Activated naive CD4-positive, alpha-beta T cell treated with anti-CD3 and anti-CD28 coated beads for 36 hours (primary cell): Measurements from ENCODE around the gene WNT5B. TPM values are rescaled to one million over a fixed set of nuclear protein-coding genes. Genes with fewer than 3 reads are reported as not detected.
A peak's percentile ranks its signal among the peaks of the same experiment; 100 is the strongest.

Experiments
- CTCF ChIA-PET: fragments of 350-600 bp; sonication (Branson Sonifier 250); formaldehyde crosslinking; loops from one replicate; lab custom pipeline; 2021; ENCODE audit warnings: antibody characterized with exemption; lab: Charles Lee
- DNase-seq: peaks from one replicate; pipeline ENCODE4 v3.0.0-alpha.2; 2020
- H3K27ac Mint-ChIP-seq: one replicate; pipeline ENCODE4 v1.8.0; 2021; ENCODE audit warnings: mild to moderate bottlenecking, mixed read lengths
- H3K27me3 Mint-ChIP-seq: one replicate; pipeline ENCODE4 v1.8.0; 2021; ENCODE audit warnings: low read depth, mixed read lengths
- H3K36me3 Mint-ChIP-seq: one replicate; pipeline ENCODE4 v1.8.0; 2021; ENCODE audit warnings: low read depth, mixed read lengths
- H3K4me1 Mint-ChIP-seq: one replicate; pipeline ENCODE4 v1.8.0; 2021; ENCODE audit warnings: low read depth, mixed read lengths
- H3K4me3 Mint-ChIP-seq: one replicate; pipeline ENCODE4 v1.8.0; 2021; ENCODE audit warnings: mild to moderate bottlenecking, moderate library complexity, mixed read lengths
- H3K9me3 Mint-ChIP-seq: one replicate; pipeline ENCODE4 v1.8.0; 2021; ENCODE audit warnings: mixed read lengths
- intact Hi-C: fragments of 100-400 bp; cut with micrococcal nuclease; formaldehyde crosslinking; loops from one replicate; pipeline ENCODE4 v1.15.1; 2023
- total RNA-seq, 2 experiments: library from RNA; stranded (reverse); gene quantifications; one replicate each; pipeline ENCODE4 v1.2.3, GENCODE V29; 2021

Gene WNT5B
- total RNA-seq, 2 experiments from 2014 or later: not detected

DNA sequence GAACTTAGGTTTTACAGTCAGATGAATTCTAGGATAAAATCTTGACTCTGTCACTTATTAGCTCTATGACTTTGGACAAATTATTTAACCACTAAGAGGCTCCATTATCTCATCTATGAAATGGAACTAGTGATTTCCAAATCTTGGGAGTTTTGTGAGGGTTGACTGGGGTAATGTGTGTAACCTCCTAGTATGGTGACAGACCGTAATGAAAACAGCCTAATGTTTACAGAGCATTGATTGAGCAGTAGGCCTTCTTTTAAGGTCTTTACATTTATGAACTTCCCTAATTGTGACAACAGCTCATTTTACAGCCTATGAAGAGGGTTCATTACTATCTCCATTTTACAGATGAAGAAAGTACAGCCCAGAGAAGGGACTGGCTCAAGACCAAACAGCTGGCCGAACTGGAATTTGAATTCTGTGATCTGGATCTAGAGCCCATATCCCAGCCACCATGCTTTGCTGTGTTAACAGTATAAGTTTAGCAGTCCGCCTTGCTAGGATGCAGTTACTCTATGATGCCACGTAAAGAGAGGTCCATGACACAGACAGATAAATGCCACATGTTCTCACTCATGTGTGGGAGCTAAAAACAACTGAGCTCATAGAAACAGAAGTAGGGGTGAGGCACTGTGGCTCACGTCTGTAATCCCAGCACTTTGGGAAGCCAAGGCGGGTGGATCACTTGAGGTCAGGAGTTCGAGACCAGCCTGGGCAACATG, 25.6 kb upstream of the WNT5B start:
- no peaks in the 10 kb centered on the region for H3K36me3 Mint-ChIP-seq
- CTCF ChIA-PET: interaction anchor here (0.6 to 4.6 kb wide), 12 partner anchors 8 to 485 kb away, joined by 3 to 27 read pairs (median 5); no protein-coding TSS in a partner anchor
- no peak for DNase-seq
- peaks cover 39% of the 10 kb centered on the region for H3K4me1 Mint-ChIP-seq
- no peaks in the 10 kb centered on the region for H3K27me3 Mint-ChIP-seq
- intact Hi-C loops: loop anchor here (10.0 kb wide), 2 partner anchors 279 to 399 kb away; no protein-coding TSS in a partner anchor
- H3K9me3 Mint-ChIP-seq: peaks cover 2% of the 10 kb centered on the region
- no peak overlapping the region for H3K4me3 Mint-ChIP-seq
- no peak overlapping the region for H3K27ac Mint-ChIP-seq

DNA sequence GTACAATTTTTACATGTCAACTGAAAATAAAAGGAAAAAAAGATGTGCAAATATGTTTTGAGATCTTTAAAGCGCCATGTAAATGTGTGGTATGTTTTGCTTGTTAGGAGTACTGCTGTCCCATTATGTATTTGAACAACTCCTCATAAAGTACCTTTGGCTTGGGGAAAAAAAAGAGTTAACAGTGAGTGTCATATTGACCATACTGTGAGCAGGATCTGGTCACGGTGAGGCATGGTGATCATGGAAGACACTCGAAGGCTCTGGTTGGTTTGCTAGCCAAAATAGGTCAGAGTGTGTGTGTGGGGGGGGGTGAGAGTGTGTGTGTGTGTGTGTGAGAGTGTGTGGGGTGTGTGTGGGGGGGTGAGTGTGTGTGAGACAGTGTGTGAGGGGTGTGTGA, 24.6 kb upstream of the WNT5B start:
- no peak overlapping the region for H3K27ac Mint-ChIP-seq

DNA sequence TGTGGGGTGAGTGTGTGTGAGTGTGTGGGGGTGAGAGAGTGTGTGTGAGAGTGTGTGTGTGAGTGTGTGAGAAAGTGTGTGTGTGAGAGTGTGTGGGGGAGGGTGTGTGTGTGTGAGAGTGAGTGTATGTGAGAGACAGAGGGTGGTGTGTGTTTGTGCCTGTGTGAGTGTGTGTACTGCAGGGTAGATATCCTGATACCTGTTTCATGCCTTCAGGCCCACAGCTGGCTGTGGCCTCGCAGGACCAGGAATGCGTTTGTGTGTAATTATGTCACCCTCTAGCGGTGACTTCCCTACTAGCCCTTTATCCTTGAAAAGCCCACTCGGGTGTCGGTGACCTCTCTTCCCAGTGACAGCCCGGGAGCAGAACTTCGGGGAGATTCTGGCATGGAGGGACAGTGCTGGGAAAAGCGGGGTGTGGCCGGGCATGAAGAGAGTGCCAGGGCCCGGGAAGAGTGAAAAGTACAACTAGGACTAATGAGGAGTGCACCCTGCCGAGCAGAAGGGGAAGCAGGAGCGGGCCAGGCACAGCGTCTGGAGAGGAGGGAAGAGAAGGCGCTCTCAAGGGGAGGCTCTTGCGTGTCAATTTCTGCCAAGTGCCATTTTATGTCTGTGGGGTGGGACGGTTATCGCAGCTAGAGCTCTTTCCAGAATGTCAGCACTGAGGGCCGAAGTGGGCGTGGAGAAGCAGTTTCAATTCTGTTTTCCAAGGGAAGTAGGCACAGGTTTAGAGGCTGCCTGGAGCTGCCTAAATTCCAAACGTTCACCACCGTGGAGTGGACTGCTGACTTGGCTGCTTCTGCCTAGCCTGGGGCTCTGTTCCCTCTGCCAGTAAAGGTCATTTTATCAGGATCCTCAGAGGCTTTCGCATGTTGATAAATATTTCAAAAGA, 23.7 kb upstream of the WNT5B start:
- DNase-seq: peak; percentile 76
- peaks cover 39% of the 10 kb centered on the region for H3K4me1 Mint-ChIP-seq
- H3K4me3 Mint-ChIP-seq: peak overlapping the region; percentile 76
- intact Hi-C loops: loop anchor here (1.0 to 10.0 kb wide), 5 partner anchors 13 to 487 kb away; no protein-coding TSS in a partner anchor
- no peaks in the 10 kb centered on the region for H3K27me3 Mint-ChIP-seq
- H3K27ac Mint-ChIP-seq: peak overlapping the region; percentile 81
- no peaks in the 10 kb centered on the region for H3K9me3 Mint-ChIP-seq
- no peaks in the 10 kb centered on the region for H3K36me3 Mint-ChIP-seq
- CTCF ChIA-PET: interaction anchor here (0.6 to 1.9 kb wide), 10 partner anchors 13 to 656 kb away, joined by 3 to 16 read pairs (median 4); partner anchors contain the start of gene RAD52

More for the DNA sequence above, 24.6 kb upstream of the WNT5B start:
- CTCF ChIA-PET: interaction anchor here (0.7 to 4.6 kb wide), 3 partner anchors 21 to 487 kb away, joined by 4 to 27 read pairs (median 16); no protein-coding TSS in a partner anchor
- Mint-ChIP-seq H3K9me3 (no peaks in the 10 kb centered on the region), H3K27me3 (no peaks in the 10 kb centered on the region), H3K4me3 (no peak overlapping the region), H3K4me1 (peaks cover 39% of the 10 kb centered on the region), H3K36me3 (no peaks in the 10 kb centered on the region)
- DNase-seq: no peak
- intact Hi-C loops: loop anchor here (10.0 kb wide), 2 partner anchors 280 to 400 kb away; no protein-coding TSS in a partner anchor

DNA sequence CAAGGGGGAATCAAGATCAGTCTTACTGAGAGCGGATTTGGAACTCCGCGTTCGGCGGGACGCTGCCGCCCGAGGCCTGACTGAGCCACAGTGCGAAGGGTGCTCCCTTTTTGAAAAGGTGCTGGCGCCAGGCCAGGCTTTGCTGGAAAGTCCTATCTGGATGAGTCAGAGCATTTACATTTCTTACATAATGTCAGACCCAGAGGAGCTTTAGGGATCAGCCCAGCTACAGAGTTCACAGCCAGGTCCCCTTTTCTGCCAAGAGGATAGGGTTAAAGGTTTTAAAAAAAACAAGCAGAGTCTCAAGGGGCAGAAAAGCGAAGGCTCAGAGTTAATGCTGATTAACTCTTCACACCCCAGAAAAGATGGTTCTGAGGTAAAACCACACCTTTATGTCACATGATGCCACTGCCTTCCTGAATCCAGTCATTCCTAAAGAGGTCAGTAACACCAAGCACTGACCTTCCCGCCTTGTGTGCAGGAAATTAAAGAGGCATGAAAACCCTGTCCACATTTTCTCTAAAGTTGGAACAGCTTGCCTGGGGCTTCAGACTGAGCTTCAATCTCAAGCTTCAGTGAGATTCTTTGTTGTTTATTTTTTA, 22.9 kb upstream of the WNT5B start:
- CTCF ChIA-PET: interaction anchor here (0.5 to 1.9 kb wide), 10 partner anchors 14 to 701 kb away, joined by 3 to 16 read pairs (median 3); partner anchors contain the start of gene RAD52
- H3K27ac Mint-ChIP-seq: peak overlapping the region; percentile 81
- peak overlapping the region; percentile 76 for H3K4me3 Mint-ChIP-seq
- no peaks in the 10 kb centered on the region for H3K27me3 Mint-ChIP-seq
- no peaks in the 10 kb centered on the region for H3K9me3 Mint-ChIP-seq
- intact Hi-C loops: loop anchor here (2.0 to 10.0 kb wide), 3 partner anchors 73 to 401 kb away; no protein-coding TSS in a partner anchor
- H3K4me1 Mint-ChIP-seq: peaks cover 36% of the 10 kb centered on the region
- no peaks in the 10 kb centered on the region for H3K36me3 Mint-ChIP-seq
- peak; percentile 94 for DNase-seq

DNA sequence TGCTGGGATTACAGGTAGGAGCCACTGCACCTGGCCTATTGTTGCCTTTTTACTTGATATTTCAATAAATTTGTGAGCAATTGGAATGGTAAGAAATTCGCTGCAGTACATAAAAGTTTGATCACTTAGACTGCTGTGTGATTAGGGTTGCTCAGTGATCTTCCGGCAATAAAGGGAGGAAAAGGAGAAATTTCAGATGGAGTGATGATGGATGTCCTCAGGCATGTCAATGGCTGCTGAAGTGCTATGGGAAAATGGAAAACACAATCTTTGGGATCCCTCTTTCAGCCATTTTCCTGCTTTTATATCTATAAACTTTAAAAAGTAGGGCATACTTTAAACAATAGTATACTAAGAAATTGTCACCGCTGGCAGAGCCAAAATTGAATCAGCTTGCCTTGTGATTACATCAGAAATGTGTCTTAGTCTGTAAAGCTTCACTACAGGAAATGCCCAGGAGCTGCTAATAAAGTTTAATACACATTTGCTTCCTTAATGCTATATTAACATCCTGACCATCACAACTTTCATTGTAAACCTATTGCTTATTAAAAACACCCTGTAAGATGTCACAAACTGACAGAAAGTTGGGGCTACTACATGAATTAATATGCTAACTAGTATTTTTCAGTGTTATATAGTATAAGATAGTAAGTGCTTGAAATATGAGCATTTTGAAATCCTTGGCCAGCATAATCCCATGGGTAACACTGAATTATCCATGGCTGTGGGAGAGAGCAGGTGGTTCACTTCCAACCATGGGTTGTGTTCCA, 20.9 kb upstream of the WNT5B start:
- no peaks in the 10 kb centered on the region for H3K9me3 Mint-ChIP-seq
- no peaks in the 10 kb centered on the region for H3K27me3 Mint-ChIP-seq
- H3K4me3 Mint-ChIP-seq: no peak overlapping the region
- H3K27ac Mint-ChIP-seq: no peak overlapping the region
- CTCF ChIA-PET: interaction anchor here (1.2 kb wide), 1 partner anchor 25 kb away, joined by 4 read pairs; no protein-coding TSS in a partner anchor
- H3K4me1 Mint-ChIP-seq: peaks cover 20% of the 10 kb centered on the region
- intact Hi-C loops: loop anchor here (2.0 to 10.0 kb wide), 3 partner anchors 75 to 403 kb away; no protein-coding TSS in a partner anchor
- no peak for DNase-seq
- H3K36me3 Mint-ChIP-seq: no peaks in the 10 kb centered on the region

DNA sequence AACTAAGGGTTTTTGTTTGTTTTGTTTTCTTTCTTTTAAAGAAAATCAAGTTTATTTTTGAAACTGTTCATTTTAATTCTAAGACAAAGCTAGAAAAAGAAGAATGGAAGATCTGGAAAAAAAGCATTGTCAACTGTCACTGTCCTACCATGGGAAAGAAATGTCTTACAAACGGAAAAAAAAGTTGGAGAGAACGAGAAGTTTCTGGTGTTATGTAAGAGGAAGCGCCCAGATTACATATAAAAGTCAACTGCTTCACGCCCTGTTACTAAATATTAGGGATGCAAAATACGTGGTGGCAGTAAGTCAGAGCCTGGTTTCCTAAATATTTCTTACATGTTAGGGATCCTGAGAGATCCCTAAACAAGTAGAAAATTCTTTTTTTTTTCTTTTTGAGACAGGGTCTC, 20.3 kb upstream of the WNT5B start:
- intact Hi-C loops: loop anchor here (10.0 kb wide), 2 partner anchors 284 to 404 kb away; no protein-coding TSS in a partner anchor

DNA sequence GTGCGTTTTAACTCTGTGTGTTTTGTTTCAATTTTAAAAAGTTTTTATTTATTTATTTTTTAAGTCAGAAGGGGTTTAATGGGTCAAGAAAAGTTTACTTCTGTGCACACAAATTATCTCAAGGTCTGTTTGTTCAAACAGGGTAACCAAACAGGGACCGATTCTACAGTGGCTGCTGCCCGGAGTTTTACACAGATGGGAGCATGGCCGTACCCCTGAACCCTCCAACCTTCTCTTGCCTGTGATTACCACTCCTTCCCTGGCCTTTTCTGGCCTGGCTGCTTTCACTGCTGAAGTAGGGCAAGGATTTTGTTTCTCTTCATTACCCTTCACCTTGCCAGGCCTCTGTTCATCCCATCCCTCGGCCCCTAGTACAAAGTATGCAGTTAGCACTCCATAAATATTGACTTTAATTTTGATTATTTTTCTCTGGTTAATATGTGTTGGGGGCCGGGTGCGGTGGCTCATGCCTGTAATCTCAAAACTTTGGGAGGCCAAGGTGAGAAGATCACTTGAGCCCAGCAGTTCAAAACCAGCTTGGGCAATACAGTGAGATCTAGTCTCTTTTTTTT, 18.9 kb upstream of the WNT5B start:
- CTCF ChIA-PET: interaction anchor here (2.5 kb wide), 1 partner anchor 24 kb away, joined by 6 read pairs; no protein-coding TSS in a partner anchor
- intact Hi-C loops: no loop called here
- H3K27ac Mint-ChIP-seq: no peak overlapping the region
- no peaks in the 10 kb centered on the region for H3K36me3 Mint-ChIP-seq
- H3K9me3 Mint-ChIP-seq: no peaks in the 10 kb centered on the region
- no peak overlapping the region for H3K4me3 Mint-ChIP-seq
- H3K4me1 Mint-ChIP-seq: peaks cover 12% of the 10 kb centered on the region
- no peaks in the 10 kb centered on the region for H3K27me3 Mint-ChIP-seq
- no peak for DNase-seq

More for the DNA sequence above, 20.3 kb upstream of the WNT5B start:
- no peak overlapping the region for H3K4me3 Mint-ChIP-seq
- peaks cover 19% of the 10 kb centered on the region for H3K4me1 Mint-ChIP-seq
- no peak for DNase-seq
- H3K36me3 Mint-ChIP-seq: no peaks in the 10 kb centered on the region
- H3K27ac Mint-ChIP-seq: no peak overlapping the region
- H3K27me3 Mint-ChIP-seq: no peaks in the 10 kb centered on the region
- H3K9me3 Mint-ChIP-seq: no peaks in the 10 kb centered on the region
- CTCF ChIA-PET: no interaction called here

DNA sequence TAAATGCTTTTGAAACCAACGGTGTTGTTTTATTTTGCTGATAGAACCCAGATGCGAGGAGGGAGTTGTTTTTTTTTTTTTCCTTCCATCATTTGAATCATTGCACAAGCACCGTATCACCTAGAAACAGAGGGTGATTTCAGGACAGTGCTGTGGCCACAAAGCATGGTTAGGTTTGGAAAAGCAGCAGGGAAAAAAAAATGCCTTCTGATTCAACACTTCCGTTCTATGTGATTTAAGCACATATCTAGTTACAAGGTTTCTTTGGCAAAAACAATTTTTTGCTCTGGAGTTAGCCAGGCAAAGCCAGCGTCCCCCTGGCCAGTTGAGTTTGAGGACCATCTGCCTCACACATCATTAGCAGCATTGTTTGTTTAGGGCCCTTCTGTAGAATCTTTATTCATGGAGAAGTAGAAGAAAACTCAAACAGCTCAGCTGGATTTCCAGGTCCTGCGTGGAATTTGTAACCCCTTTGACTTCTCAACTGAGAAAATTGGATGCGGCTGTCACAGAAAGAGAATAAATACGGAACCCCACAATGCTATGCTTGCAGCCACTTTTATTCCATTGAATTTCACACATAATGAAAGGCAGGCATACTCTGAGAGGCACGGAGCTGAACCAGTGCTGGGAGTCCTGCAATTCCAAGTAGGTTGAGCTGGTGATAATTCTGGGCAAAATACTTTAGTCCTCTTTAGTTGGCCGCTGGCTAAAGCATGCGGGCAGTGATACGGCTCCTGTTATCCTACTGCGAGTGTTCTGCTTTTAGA, 17.0 kb upstream of the WNT5B start:
- Mint-ChIP-seq H3K4me1 (peaks cover 7% of the 10 kb centered on the region), H3K36me3 (no peaks in the 10 kb centered on the region), H3K27me3 (no peaks in the 10 kb centered on the region), H3K4me3 (no peak overlapping the region), H3K27ac (no peak overlapping the region), H3K9me3 (no peaks in the 10 kb centered on the region)
- intact Hi-C loops: no loop called here
- DNase-seq: no peak
- CTCF ChIA-PET: interaction anchor here (1.0 to 2.5 kb wide), 3 partner anchors 9 to 179 kb away, joined by 4 to 6 read pairs (median 5); no protein-coding TSS in a partner anchor

DNA sequence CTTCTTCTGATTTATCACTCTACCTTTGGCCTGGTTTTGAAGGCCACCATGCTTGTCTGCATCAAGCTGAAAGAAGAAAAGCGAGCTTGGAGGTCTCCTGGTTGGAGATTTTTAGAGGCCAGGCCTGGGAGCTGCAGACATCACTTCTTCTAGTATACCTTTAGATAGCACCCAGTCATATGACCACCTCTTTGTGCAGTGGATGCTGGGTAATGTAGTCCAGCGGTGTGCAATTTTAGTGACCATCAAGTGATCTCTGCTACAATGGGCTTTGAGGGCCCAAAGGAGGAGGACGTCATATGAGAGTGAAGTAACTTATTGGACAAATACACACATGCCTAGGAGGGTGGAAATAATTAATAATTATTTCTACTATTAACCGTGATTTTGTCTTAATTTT, 15.2 kb upstream of the WNT5B start:
- intact Hi-C loops: no loop called here
- no peak overlapping the region for H3K27ac Mint-ChIP-seq
- CTCF ChIA-PET: interaction anchor here (1.1 kb wide), 1 partner anchor 326 kb away, joined by 3 read pairs; no protein-coding TSS in a partner anchor
- no peaks in the 10 kb centered on the region for H3K9me3 Mint-ChIP-seq
- H3K36me3 Mint-ChIP-seq: no peaks in the 10 kb centered on the region
- no peak for DNase-seq
- peaks cover 7% of the 10 kb centered on the region for H3K4me1 Mint-ChIP-seq
- no peaks in the 10 kb centered on the region for H3K27me3 Mint-ChIP-seq
- no peak overlapping the region for H3K4me3 Mint-ChIP-seq

DNA sequence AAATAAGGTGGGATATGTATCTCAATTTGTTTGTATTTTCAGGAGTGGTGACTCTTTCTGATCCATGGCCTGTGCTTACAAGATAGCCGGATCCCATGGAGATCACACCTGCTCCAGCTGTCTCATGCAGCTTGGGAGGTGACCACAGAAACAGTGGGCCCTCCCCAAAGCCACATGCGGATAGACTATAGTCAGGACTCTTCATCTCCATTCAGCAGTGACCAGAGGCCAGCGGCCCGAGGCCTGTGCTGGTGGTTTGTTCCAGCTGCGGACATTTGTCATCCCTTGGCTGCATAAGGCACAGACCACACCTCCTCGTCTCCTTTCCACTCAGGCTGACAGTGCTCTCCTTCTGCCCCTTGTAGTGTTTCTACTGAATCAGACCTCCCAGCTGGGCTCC, 14.7 kb upstream of the WNT5B start:
- no peaks in the 10 kb centered on the region for H3K36me3 Mint-ChIP-seq
- intact Hi-C loops: no loop called here
- H3K9me3 Mint-ChIP-seq: no peaks in the 10 kb centered on the region
- H3K27ac Mint-ChIP-seq: no peak overlapping the region
- no peaks in the 10 kb centered on the region for H3K27me3 Mint-ChIP-seq
- peaks cover 11% of the 10 kb centered on the region for H3K4me1 Mint-ChIP-seq
- CTCF ChIA-PET: no interaction called here
- no peak for DNase-seq
- no peak overlapping the region for H3K4me3 Mint-ChIP-seq
